ENCODE measurements around the gene PARD3.
"Not testable (repeated sequence)": the region's sequence is repeated elsewhere in the genome, so short reads cannot be mapped to it uniquely, and the experiment has no call there.

The PARD3 gene

DNA sequence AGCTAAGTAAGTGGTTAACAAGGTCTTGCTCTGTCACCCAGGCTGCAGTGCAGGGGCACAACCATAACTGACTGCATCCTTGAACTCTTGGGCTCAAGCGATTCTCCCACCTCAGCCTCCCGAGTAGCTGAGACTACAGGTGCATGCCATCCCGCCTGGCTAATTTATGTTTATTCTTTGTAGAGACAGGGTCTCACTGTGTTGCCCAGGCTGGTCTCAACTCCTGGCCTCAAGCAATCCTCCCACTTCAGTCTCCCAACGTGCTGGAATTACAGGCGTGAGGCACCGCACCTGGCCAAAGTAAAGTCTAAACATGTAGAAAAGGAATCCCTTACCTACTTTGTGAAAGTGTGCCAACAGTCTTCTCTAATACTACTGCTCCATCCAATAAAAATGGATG, 17.9 kb downstream of the PARD3 start:
- DNase-seq (ENCODE audit: low read depth) = no peak

- no peak for DNase-seq (ENCODE audit: low read depth)
These were observed 19.0 kb downstream of the PARD3 start for GRCh38 chr10:34796133-34796532.

GRCh38 chr10:34795334-34795733, 19.8 kb downstream of the PARD3 start:
- no peak for DNase-seq (ENCODE audit: low read depth)

DNA sequence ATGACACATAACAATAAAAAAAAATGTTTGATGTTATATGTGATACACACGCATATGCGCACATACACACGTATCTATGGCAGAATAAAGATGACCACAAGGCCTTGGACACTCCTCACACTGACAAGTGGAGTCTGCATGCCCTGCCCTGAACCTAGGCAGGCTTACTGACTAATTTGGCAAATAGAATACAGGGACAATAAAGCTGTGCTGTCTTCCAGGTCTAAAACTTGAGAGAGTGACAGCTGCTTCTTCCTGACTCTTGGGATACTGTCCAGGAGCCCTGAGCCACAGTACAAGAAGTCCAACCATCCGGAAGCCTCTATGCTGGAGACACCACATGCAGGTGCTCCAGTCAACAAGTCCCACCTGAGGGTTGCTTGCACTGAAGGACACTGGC, 20.3 kb downstream of the PARD3 start:
- no peak for DNase-seq (ENCODE audit: low read depth)

- not testable (repeated sequence) for DNase-seq (ENCODE audit: low read depth)
These were observed 21.5 kb downstream of the PARD3 start for GRCh38 chr10:34793581-34793980.

- no peak for DNase-seq (ENCODE audit: low read depth)
These were observed 22.2 kb downstream of the PARD3 start for GRCh38 chr10:34792881-34793280.

DNA sequence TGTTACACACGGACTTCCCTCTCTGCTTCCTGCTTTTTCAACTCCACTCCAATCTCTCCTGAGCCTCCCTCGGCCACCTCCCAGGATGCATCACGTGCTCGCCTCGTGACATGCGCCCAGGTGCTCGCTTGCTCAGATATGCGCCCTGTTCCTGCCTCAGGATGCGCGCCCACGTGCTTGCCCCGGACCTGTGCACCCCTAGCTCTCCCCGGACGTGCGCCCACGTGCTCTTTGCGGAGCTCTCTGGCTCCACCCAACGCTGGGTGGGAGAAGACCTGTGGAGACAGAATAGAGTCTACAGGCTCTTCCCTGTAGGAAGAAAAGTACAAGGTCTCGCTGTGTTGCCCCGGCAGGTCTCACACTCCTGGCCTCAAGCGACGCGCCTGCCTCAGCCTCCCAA, 23.1 kb downstream of the PARD3 start:
- no peak for DNase-seq (ENCODE audit: low read depth)

- no peak for DNase-seq (ENCODE audit: low read depth)
These were observed 23.9 kb downstream of the PARD3 start for GRCh38 chr10:34791228-34791627.

DNA sequence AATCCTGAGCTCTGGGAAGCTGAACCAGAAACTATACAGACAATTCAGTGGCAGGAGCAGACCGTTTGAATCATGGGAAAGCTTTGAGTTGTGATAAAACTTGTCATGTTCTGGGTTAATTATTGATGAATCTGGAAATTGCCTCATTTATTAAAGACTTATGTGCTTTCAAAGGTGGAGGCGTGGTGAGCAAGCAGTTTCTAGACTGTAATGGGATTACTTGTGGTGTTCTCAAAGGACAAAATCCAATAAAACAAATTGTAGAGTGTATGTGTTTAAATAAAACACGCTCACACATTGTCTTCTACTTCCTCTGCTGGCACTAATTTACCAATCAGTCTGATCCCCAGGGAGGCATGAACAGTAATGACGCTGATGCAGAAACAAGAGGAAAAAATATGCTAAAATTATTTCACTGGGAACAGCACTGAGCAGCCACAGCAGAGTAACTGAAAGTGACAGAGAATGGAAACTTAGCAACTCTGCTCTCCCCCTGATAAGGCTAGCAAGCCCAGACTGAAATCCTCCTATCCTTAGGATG, 25.1 kb downstream of the PARD3 start:
- DNase-seq (ENCODE audit: low read depth) = no peak

GRCh38 chr10:34786464-34786863, 28.6 kb downstream of the PARD3 start:
- no peak for DNase-seq (ENCODE audit: low read depth)

- no peak for DNase-seq (ENCODE audit: low read depth)
These were observed 33.4 kb downstream of the PARD3 start for GRCh38 chr10:34781711-34782110.

- no peak for DNase-seq (ENCODE audit: low read depth)
These were observed 34.2 kb downstream of the PARD3 start for GRCh38 chr10:34780818-34781380.

GRCh38 chr10:34778237-34778636, 36.9 kb downstream of the PARD3 start:
- DNase-seq (ENCODE audit: low read depth) = no peak

DNA sequence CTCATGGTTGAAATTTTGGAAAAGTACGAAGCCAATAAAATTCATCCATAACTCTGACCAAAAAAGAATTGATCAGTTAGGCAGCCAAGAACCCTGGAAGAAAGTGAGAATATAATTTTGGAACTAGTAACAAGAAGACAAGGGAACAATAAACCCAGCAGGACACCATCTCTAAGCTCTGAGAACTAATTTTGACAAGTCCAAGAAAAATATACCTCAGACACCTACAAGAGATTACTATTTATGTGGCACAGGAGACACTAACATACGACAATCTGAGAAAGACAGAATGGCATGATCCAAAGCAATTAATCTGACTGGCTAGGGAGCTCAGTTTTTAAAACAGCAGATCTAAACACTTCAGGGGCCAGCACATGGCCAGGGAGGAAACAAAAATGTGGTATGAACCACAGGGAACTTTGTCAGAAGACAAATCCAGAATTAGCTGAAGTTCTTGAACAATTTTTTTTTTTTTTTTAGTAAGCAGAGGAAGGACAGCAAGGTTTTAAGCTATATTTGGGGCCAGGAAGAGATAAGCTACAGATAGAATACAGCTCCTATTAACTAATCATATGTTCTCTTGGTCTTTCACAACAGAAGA, 38.9 kb downstream of the PARD3 start:
- no peak for DNase-seq (ENCODE audit: low read depth)

GRCh38 chr10:34775044-34775637, 40.0 kb downstream of the PARD3 start:
- no peak for DNase-seq (ENCODE audit: low read depth)

GRCh38 chr10:34773636-34774630, 41.2 kb downstream of the PARD3 start:
- no peak for DNase-seq (ENCODE audit: low read depth)

- DNase-seq (ENCODE audit: low read depth) = no peak
These were observed 43.6 kb downstream of the PARD3 start for GRCh38 chr10:34771525-34771924.

GRCh38 chr10:34771106-34771505, 44.0 kb downstream of the PARD3 start:
- DNase-seq (ENCODE audit: low read depth) = no peak

DNA sequence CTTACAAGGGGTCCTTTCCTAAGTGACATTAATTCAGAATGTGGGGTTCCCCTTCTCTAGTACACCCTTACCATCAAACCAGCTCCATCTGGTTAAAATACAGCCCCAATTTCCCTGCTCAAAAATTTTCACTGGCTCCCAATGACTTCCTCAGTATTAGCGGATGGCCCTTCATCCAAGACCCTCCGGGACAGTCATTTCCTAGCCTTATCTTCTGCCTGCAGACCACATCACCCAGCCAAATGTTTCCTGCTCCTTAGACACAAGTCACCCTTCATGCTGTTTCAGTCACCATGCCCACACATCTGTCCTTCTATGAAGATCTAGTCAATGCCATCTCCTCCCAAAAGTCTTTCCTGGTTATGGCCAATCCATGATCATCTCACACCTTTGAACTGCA, 45.2 kb downstream of the PARD3 start:
- no peak for DNase-seq (ENCODE audit: low read depth)

GRCh38 chr10:34768972-34769330, 46.1 kb downstream of the PARD3 start:
- no peak for DNase-seq (ENCODE audit: low read depth)

DNA sequence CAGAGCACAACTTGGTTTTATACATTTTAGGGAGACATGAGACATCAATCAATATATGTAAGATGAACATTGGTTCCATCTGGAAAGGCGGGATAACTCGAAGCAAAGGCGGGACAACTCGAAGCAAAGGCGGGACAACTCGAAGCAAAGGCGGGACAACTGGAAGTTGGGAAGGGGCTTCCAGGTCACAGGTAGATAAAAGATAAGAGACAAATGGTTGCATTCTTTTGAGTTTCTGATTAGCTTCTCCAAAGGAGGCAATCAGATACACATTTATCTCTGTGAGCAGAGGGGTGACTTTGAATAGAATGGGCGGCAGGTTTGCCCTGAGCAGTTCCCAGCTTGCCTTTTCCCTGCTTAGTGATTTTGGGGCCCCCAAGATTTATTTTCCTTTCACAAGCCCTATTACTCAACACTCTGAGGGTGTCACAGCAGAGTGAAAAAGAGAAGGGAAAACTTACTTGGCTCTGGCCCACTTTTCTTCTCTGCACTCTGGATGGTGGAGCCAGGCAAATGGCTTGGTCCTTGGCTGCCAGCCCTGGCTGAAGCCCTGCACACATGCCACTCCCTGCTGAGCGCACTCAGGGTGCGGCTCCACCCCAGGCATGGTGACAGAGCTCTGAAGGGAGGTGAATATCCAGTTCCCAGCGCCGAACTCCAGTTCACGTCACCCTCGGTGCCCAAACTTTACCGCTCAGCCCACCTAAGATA, 46.7 kb downstream of the PARD3 start:
- DNase-seq (ENCODE audit: low read depth) = no peak

All from activated T-helper 1 cell treated with Interleukin-2 at 50 U/mL for 16 hours (primary cell).